HCT116 (cell line): ENCODE results near the gene DDR2. TPM values are rescaled to one million over a fixed set of nuclear protein-coding genes. Genes with fewer than 3 reads are reported as not detected.

Experiments
- ATAC-seq: fragments of 200-7000 bp; cut with Tn5 transposase; 2 replicates; pipeline ENCODE4 v1.9.1; 2020; ENCODE audit warnings: mild to moderate bottlenecking, moderate library complexity
- BruUV-seq: library from RNA; stranded (reverse); fragments of 400-500 nt; replicated peaks from 2 replicates; lab custom pipeline; 2021; lab: Mats Ljungman, UMichigan
- CTCF ChIA-PET: fragments of 300-600 bp; sonication (Branson Sonifier 250); formaldehyde crosslinking; loops from one replicate; lab custom pipeline; 2021; ENCODE audit warnings: antibody characterized with exemption; lab: Charles Lee
- POLR2A ChIA-PET: fragments of 300-600, 350-600 bp; sonication (Branson Sonifier 250); formaldehyde crosslinking; loops from one replicate; lab custom pipeline; 2021; ENCODE audit warnings: antibody characterized with exemption; lab: Charles Lee
- RAD21 ChIA-PET, 2 experiments: fragments of 300-600 bp; sonication (Branson Sonifier 250); formaldehyde crosslinking; loops; one replicate each; lab custom pipeline; 2023; ENCODE audit warnings: low total read pairs in 2 of 2; ENCODE audit not compliant: uncharacterized antibody in 2 of 2, unreplicated experiment in 2 of 2, low non-redundant PET in 1 of 2; lab: Charles Lee
- DNase-seq: peaks from one replicate; pipeline ENCODE4 v3.0.0-alpha.2; 2010; ENCODE audit warnings: low read depth, low spot score
- H2AFZ ChIP-seq: fragments of 200-600 bp; shearing (Covaris generic), sonication (generic); 2 replicates; pipeline ENCODE4 v1.6.1; 2017; ENCODE audit warnings: low read depth, mixed run types, mixed read lengths, antibody characterized with exemption, low read length; ENCODE audit not compliant: poor library complexity, severe bottlenecking
- H3K27ac ChIP-seq: 2 replicates; pipeline ENCODE4 v1.5.1; 2012; ENCODE audit warnings: low read depth, low read length
- H3K27me3 ChIP-seq: fragments of 200-600 bp; sonication (generic); 2 replicates; pipeline ENCODE4 v1.6.1; 2016; ENCODE audit warnings: mixed run types, low read length, mixed read lengths; ENCODE audit not compliant: insufficient read depth
- H3K36me3 ChIP-seq, 2 experiments: fragments of 200-500 bp in 1 of 2; fragments of 200-600 bp in 1 of 2; sonication (Bioruptor generic) in 1 of 2; sonication (generic) in 1 of 2; 2 replicates each; pipeline versions ENCODE4 v1.5.1 to v1.6.1; 2014 to 2016; ENCODE audit warnings: low read length in 2 of 2, inconsistent platforms in 1 of 2, mixed read lengths in 1 of 2, mixed run types in 1 of 2; ENCODE audit not compliant: insufficient read depth in 2 of 2, control insufficient read depth in 1 of 2
- H3K4me1 ChIP-seq, 2 experiments: fragments of 200-600 bp in 1 of 2; sonication (generic) in 1 of 2; 2 replicates each; pipeline versions ENCODE4 v1.5.1 to v1.6.1; 2012 to 2017; ENCODE audit warnings: low read length in 2 of 2, inconsistent platforms in 1 of 2, mild to moderate bottlenecking in 1 of 2, mixed read lengths in 1 of 2, mixed run types in 1 of 2, moderate library complexity in 1 of 2; ENCODE audit not compliant: insufficient read depth in 2 of 2, control insufficient read depth in 1 of 2
- H3K4me2 ChIP-seq: fragments of 200-600 bp; sonication (generic); 2 replicates; pipeline ENCODE4 v1.6.1; 2017; ENCODE audit warnings: mixed run types, low read length, mixed read lengths
- H3K4me3 ChIP-seq, 2 experiments: fragments of 200-600 bp in 1 of 2; sonication (generic) in 1 of 2; replicated peaks in 1 of 2; 2 replicates each; pipeline ENCODE4 v1.5.1; 2011 to 2016; ENCODE audit warnings: low read length in 2 of 2, control low read depth in 1 of 2, low read depth in 1 of 2, mild to moderate bottlenecking in 1 of 2, mixed read lengths in 1 of 2, mixed run types in 1 of 2
- H3K79me2 ChIP-seq: fragments of 200-600 bp; sonication (generic); 2 replicates; pipeline ENCODE4 v1.6.1; 2017; ENCODE audit warnings: mild to moderate bottlenecking, mixed run types, low read length, moderate library complexity, mixed read lengths; ENCODE audit not compliant: insufficient read depth
- H3K9ac ChIP-seq: fragments of 200-600 bp; sonication (generic); 2 replicates; pipeline ENCODE4 v1.6.1; 2016; ENCODE audit warnings: low read length, mixed read lengths
- H3K9me2 ChIP-seq: fragments of 200-600 bp; sonication (generic), shearing (Covaris generic); 2 replicates; pipeline ENCODE4 v1.6.1; 2017; ENCODE audit warnings: mixed run types, mild to moderate bottlenecking, moderate library complexity; ENCODE audit not compliant: insufficient read depth
- H3K9me3 ChIP-seq, 2 experiments: fragments of 200-500 bp in 1 of 2; fragments of 200-600 bp in 1 of 2; sonication (Bioruptor generic) in 1 of 2; sonication (generic) in 1 of 2; 2 replicates each; pipeline ENCODE4 v1.6.1; 2014 to 2017; ENCODE audit warnings: low read length in 2 of 2, mixed read lengths in 2 of 2, inconsistent platforms in 1 of 2, low read depth in 1 of 2, mild to moderate bottlenecking in 1 of 2, mixed run types in 1 of 2, moderate library complexity in 1 of 2; ENCODE audit not compliant: control insufficient read depth in 1 of 2, insufficient read depth in 1 of 2
- H4K20me1 ChIP-seq: fragments of 200-600 bp; sonication (generic), shearing (Covaris generic); 2 replicates; pipeline ENCODE4 v1.6.1; 2017; ENCODE audit warnings: mixed run types, mild to moderate bottlenecking, moderate library complexity; ENCODE audit not compliant: insufficient read depth
- CBX3 ChIP-seq: IDR thresholded peaks from 2 replicates; pipeline ENCODE4 v1.6.1; 2012; ENCODE audit warnings: low read depth
- CEBPB ChIP-seq: IDR thresholded peaks from 2 replicates; pipeline ENCODE4 v1.6.1; 2012; ENCODE audit warnings: low read depth
- POLR2A ChIP-seq: IDR thresholded peaks from 2 replicates; pipeline ENCODE4 v1.7.0; 2011; ENCODE audit warnings: borderline replicate concordance; ENCODE audit not compliant: insufficient read depth, insufficient read length; ENCODE audit errors: extremely low read depth
- SIN3A ChIP-seq: IDR thresholded peaks from 2 replicates; pipeline ENCODE4 v1.6.1; 2012; ENCODE audit warnings: low read depth
- SRF ChIP-seq: IDR thresholded peaks from 2 replicates; pipeline ENCODE4 v1.6.1; 2012; ENCODE audit warnings: low read depth
- YY1 ChIP-seq: IDR thresholded peaks from 2 replicates; pipeline ENCODE4 v1.6.1; 2011; ENCODE audit warnings: low read length, low read depth, moderate library complexity, mild to moderate bottlenecking; ENCODE audit not compliant: insufficient replicate concordance; ENCODE audit errors: extremely low read depth
- ZFX ChIP-seq: fragments of 450-650 bp; IDR thresholded peaks from 2 replicates; pipeline ENCODE4 v1.6.1; 2017
- ZNF274 ChIP-seq: fragments of 200-500 bp; sonication (Bioruptor generic); IDR thresholded peaks from 2 replicates; pipeline ENCODE4 v1.6.1; 2014; ENCODE audit warnings: mild to moderate bottlenecking, low read depth, low read length, inconsistent platforms
- intact Hi-C: fragments of 100-400 bp; cut with micrococcal nuclease; formaldehyde crosslinking; loops from 2 replicates; pipeline ENCODE4 v1.10.0; 2022
- total RNA-seq: library from RNA; stranded (reverse); gene quantifications from one replicate; pipeline ENCODE4 v1.2.1, GENCODE V29; 2021; ENCODE audit not compliant: unreplicated experiment
- TF ChIP-seq, protein P1 (sequence below): IDR thresholded peaks from 2 replicates; pipeline ENCODE4 v1.6.1; 2012; ENCODE audit warnings: low read depth
- TF ChIP-seq, protein P2 (sequence below): IDR thresholded peaks from 2 replicates; pipeline ENCODE4 v1.6.1; 2011; ENCODE audit warnings: mild to moderate bottlenecking, low read length, moderate library complexity; ENCODE audit not compliant: insufficient replicate concordance; ENCODE audit errors: extremely low read depth
- TF ChIP-seq, protein P3 (sequence below): IDR thresholded peaks from 2 replicates; pipeline ENCODE4 v1.6.1; 2012

Gene DDR2
- total RNA-seq, 1 experiment from 2014 or later: 0.84 TPM

DNA sequence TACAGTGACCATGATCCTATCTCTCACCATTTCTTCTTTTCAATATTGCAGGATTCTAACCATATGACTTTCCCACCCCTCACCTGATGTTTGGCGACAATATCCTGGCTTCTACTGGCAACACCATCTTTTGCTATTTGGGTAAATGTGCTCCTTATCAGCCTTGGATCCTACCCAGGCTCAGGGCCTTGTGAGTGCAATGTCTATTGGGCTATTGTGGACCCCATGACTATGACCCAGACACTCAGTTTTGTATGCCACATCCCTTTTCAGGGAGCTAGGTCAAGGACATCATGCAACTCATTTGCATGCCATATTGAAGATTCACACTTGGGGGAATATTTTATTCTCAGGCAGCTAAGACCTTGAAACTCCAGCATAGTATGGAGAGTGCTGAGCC is 67.9 kb downstream of the DDR2 start:
- Histone ChIP-seq H3K9me3 (no peaks in the 10 kb centered on the region), H3K79me2 (no peaks in the 10 kb centered on the region), H3K4me3 (no peak overlapping the region), H3K9ac (no peak overlapping the region), H3K36me3 (no peaks in the 10 kb centered on the region), H3K4me1 (peaks cover 16 to 21% of the 10 kb centered on the region in 2 experiments), H3K4me2 (no peak overlapping the region), H4K20me1 (no peaks in the 10 kb centered on the region), H3K27ac (no peak overlapping the region), H3K27me3 (no peaks in the 10 kb centered on the region; the same call in 1 of the 2 replicates), H2AFZ (no peak overlapping the region), H3K9me2 (no peaks in the 10 kb centered on the region)
- DNase-seq (no peak), ATAC-seq (no peak)
- TF ChIP-seq ZFX (no peak), CBX3 (no peak), YY1 (no peak), CEBPB (no peak), SIN3A (no peak), POLR2A (no peak), SRF (no peak), ZNF274 (no peak)
- TF ChIP-seq, protein P1, sequence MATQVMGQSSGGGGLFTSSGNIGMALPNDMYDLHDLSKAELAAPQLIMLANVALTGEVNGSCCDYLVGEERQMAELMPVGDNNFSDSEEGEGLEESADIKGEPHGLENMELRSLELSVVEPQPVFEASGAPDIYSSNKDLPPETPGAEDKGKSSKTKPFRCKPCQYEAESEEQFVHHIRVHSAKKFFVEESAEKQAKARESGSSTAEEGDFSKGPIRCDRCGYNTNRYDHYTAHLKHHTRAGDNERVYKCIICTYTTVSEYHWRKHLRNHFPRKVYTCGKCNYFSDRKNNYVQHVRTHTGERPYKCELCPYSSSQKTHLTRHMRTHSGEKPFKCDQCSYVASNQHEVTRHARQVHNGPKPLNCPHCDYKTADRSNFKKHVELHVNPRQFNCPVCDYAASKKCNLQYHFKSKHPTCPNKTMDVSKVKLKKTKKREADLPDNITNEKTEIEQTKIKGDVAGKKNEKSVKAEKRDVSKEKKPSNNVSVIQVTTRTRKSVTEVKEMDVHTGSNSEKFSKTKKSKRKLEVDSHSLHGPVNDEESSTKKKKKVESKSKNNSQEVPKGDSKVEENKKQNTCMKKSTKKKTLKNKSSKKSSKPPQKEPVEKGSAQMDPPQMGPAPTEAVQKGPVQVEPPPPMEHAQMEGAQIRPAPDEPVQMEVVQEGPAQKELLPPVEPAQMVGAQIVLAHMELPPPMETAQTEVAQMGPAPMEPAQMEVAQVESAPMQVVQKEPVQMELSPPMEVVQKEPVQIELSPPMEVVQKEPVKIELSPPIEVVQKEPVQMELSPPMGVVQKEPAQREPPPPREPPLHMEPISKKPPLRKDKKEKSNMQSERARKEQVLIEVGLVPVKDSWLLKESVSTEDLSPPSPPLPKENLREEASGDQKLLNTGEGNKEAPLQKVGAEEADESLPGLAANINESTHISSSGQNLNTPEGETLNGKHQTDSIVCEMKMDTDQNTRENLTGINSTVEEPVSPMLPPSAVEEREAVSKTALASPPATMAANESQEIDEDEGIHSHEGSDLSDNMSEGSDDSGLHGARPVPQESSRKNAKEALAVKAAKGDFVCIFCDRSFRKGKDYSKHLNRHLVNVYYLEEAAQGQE: no peak
- TF ChIP-seq, protein P2, sequence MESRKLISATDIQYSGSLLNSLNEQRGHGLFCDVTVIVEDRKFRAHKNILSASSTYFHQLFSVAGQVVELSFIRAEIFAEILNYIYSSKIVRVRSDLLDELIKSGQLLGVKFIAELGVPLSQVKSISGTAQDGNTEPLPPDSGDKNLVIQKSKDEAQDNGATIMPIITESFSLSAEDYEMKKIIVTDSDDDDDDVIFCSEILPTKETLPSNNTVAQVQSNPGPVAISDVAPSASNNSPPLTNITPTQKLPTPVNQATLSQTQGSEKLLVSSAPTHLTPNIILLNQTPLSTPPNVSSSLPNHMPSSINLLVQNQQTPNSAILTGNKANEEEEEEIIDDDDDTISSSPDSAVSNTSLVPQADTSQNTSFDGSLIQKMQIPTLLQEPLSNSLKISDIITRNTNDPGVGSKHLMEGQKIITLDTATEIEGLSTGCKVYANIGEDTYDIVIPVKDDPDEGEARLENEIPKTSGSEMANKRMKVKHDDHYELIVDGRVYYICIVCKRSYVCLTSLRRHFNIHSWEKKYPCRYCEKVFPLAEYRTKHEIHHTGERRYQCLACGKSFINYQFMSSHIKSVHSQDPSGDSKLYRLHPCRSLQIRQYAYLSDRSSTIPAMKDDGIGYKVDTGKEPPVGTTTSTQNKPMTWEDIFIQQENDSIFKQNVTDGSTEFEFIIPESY: no peak
- TF ChIP-seq, protein P3, sequence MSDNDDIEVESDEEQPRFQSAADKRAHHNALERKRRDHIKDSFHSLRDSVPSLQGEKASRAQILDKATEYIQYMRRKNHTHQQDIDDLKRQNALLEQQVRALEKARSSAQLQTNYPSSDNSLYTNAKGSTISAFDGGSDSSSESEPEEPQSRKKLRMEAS: no peak
- ChIA-PET RAD21 (no interaction called here), POLR2A (no interaction called here), CTCF (no interaction called here)
- BruUV-seq: no TSS peak
- intact Hi-C loops: no loop called here
